ENCODE measurements around the gene SRXN1.

The SRXN1 gene

DNA sequence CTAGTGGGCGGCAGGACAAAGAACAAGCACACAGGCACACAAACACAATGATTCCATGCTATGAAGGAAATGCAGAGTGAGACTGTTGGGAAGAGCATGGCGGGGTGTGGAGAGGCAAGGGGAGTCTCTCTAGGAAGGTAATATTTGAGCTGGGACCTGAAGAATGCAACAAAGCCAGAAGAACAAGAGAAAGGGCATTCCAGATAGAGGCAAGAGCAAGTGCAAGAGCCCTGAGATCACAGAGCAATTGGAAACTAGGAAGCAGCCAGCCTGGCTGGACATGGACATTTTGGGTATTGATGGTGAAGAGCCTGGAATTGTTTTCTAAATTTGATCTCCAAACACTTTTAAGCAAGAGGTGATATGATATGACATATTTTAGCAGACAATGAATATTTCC, 15.4 kb downstream of the SRXN1 start:
- TF ChIP-seq, protein P1, sequence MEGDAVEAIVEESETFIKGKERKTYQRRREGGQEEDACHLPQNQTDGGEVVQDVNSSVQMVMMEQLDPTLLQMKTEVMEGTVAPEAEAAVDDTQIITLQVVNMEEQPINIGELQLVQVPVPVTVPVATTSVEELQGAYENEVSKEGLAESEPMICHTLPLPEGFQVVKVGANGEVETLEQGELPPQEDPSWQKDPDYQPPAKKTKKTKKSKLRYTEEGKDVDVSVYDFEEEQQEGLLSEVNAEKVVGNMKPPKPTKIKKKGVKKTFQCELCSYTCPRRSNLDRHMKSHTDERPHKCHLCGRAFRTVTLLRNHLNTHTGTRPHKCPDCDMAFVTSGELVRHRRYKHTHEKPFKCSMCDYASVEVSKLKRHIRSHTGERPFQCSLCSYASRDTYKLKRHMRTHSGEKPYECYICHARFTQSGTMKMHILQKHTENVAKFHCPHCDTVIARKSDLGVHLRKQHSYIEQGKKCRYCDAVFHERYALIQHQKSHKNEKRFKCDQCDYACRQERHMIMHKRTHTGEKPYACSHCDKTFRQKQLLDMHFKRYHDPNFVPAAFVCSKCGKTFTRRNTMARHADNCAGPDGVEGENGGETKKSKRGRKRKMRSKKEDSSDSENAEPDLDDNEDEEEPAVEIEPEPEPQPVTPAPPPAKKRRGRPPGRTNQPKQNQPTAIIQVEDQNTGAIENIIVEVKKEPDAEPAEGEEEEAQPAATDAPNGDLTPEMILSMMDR (conservative IDR thresholded peaks at IDR 0.05): no peak

DNA sequence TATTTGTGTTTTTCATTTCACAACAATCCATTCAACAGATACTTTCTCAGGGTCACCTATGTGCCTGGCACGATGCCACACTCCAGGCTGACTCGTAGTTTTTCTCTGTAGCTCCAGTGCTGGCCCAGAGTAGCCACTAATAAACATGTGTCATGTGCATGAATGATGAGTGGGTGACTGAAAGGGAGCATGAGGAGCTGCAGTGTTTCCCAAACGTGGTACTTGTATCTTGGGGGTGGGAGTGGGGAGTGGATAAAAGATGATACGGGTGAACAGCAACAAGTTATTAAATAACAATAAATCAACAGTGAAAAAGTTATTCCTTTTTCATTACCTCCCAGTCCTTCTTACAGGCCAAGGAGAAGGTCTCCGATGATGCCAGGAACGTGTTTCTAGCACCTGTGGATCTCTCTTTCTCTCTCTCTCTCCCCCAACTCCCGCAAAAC, 17.1 kb downstream of the SRXN1 start:
- TF ChIP-seq, protein P1 (conservative IDR thresholded peaks at IDR 0.05): no peak
- no peak overlapping the region for H3K27ac ChIP-seq

More for the DNA sequence above, 15.4 kb downstream of the SRXN1 start:
- H3K27ac ChIP-seq: no peak overlapping the region

DNA sequence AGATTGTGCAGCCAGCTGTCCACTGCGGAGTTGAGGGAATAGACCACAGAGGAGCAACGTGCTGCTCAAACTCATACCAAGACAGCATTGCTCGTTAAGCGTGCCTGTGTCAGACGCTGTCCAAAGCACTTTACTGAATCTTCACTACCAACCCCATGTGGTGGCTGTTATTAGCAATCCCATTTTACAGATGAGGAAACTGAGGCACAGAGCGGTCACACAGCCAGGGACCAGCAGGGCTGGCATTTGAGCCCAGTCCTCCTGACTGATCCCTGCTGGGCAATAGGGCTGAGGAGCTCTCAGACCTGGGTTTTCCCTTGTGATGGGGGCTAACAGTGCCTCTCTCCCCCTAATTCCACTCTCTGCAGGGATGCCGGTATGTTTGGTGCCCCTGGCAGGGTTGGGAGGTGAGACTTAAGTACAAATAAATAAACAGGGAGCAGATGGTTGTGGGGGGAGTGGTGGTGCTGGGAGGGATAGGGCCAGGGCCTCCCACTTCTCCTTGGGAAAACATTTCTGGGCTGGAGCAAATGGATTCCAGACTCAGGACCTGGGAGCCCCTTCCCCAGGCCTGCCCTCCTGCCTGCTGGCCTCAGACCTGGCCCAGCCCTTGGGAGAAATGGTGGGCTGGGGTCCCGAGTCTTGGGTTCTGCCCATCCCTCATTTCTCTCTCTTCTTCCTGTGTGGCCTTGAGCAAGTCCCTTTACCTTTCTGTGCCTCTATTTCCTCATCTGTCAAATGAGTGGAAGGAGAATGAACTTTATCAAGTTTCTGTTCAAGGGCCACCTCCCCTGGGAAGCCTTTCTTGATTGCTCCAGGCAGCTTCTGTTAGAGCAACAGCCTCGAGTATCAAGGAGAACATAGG, 17.7 kb downstream of the SRXN1 start:
- no peak overlapping the region for H3K27ac ChIP-seq
- TF ChIP-seq, protein P1 (conservative IDR thresholded peaks at IDR 0.05): no peak

DNA sequence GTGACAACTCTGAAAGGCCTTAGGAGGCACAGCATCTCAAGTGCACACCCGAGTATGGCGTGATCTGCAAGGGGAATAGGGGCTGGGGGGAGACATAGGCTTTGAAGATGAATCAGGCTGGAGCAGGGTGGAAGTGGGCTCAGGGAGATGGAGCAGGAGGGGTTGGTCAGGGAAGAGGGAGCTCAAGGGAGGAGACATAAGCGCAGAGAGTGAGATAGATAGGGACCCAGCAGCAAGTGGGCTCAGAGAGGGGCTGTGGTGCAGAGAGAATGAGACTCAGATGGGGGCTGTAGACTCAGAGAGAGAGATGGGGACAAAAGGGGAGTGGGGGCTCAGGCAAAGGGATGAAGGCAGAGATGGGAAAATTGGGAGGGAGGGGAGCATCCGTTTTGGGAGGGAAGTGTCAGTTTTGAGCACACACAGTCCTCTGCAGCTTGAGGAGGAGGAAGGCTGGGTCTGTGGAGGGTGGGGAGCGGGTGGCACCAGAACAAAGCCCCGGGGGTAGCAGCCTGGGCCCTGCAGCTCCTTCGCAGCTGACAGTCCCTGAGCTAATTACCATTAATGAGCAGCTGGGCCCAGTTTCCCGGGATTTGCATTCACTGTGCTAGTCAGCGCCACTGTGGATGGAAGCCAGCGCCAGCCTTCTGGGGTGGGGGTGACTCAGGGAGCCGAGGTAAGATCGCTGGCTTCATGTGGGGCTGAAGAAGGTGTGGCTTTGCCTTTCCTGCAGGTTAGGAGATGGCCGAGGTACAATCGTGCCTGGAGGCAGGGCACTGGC, 18.7 kb downstream of the SRXN1 start:
- no peak overlapping the region for H3K27ac ChIP-seq
- TF ChIP-seq, protein P1 (conservative IDR thresholded peaks at IDR 0.05): no peak

DNA sequence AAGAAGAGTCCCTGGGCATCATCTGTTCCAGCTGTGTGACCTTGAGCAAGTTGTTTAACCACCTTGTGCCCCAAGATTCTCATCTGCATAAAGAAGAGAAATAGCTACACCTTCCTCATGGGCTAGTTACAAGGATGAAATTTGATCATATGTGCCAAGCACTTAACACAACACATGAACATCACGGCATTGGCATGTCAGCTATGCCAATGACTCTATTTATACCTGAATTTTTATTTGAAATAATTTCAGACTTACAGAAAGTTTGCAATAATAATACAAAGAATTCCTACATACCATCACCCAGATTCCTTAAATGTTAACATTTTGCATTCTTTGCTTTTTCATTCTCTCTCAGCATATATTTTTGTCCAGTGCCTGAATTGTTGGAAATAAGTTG, 21.9 kb downstream of the SRXN1 start:
- no peak overlapping the region for H3K27ac ChIP-seq
- TF ChIP-seq, protein P1 (conservative IDR thresholded peaks at IDR 0.05): no peak

DNA sequence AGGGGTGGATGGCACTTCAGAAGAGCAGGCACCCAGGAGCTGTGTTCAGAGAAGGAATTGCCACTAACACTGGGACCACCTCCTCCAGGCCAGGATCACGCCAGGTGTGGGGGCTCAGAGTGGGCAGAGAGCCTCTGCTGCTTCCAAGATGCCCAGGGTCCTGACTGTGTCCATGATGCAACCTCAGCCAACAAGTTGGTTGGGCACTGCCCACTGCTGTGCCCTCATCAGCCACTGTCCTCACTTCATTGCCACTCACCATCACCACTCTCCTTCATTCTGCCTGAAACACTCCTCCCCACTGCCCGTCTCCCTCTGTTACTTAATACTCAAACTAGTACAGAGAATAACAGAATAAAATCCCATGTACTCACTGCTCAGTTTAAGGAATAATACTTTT, 26.4 kb downstream of the SRXN1 start:
- H3K27ac ChIP-seq: no peak overlapping the region
- TF ChIP-seq, protein P1 (conservative IDR thresholded peaks at IDR 0.05): no peak

DNA sequence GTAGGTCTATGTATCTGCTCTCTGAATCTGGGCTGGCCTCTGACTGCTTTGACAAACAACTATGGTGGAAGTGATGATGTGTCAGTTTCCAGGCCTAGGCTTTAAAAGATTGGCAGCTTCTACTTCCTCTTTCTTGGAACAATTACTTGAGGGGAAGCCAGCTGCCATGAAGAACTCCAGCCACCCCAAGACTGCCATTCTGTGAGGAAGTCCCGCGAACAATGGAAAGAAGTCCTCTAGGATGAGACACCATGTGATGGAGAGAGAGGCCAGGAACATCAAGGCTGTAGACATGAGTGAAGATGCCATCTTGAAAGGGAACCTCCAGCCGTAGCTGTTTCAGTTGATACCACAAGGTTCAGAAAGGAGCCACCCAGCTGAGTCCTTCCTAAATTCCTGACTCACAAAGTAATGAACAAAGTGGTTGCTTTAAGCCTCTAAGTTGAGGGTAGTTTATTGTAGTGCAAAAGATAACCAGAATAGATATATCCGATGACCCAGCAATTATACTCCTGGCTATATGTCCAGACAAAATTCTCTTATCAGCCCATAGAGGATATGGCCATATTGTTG, 27.6 kb downstream of the SRXN1 start:
- H3K27ac ChIP-seq: no peak overlapping the region
- TF ChIP-seq, protein P1 (conservative IDR thresholded peaks at IDR 0.05): no peak

Data from VCaP (cell line).